GM18858 (cell line): ENCODE results near the gene ZNF536.
"Not testable (repeated sequence)": the region's sequence is repeated elsewhere in the genome, so short reads cannot be mapped to it uniquely, and the experiment has no call there.

Experiments used
- ATAC-seq: cut with Tn5 transposase; IDR thresholded peaks from one replicate; pipeline ENCODE4 v1.9.1; 2021; ENCODE audit not compliant: unreplicated experiment

The ZNF536 gene

GRCh38 chr19:30387311-30388115 is 15.3 kb downstream of the ZNF536 start:
- no peak for ATAC-seq

GRCh38 chr19:30388327-30388726 is 16.1 kb downstream of the ZNF536 start:
- ATAC-seq = no peak

- ATAC-seq = no peak
Observed at GRCh38 chr19:30388819-30389218, 16.6 kb downstream of the ZNF536 start.

- no peak for ATAC-seq
Observed at GRCh38 chr19:30390356-30390988, 18.3 kb downstream of the ZNF536 start.

GRCh38 chr19:30391052-30391451 is 18.9 kb downstream of the ZNF536 start:
- ATAC-seq = no peak

GRCh38 chr19:30391554-30392551 is 19.7 kb downstream of the ZNF536 start:
- no peak for ATAC-seq

- ATAC-seq = no peak
Observed at GRCh38 chr19:30393046-30393445, 20.9 kb downstream of the ZNF536 start.

- no peak for ATAC-seq
Observed at GRCh38 chr19:30393729-30394480, 21.7 kb downstream of the ZNF536 start.

GRCh38 chr19:30394481-30395151 is 22.4 kb downstream of the ZNF536 start:
- no peak for ATAC-seq

DNA sequence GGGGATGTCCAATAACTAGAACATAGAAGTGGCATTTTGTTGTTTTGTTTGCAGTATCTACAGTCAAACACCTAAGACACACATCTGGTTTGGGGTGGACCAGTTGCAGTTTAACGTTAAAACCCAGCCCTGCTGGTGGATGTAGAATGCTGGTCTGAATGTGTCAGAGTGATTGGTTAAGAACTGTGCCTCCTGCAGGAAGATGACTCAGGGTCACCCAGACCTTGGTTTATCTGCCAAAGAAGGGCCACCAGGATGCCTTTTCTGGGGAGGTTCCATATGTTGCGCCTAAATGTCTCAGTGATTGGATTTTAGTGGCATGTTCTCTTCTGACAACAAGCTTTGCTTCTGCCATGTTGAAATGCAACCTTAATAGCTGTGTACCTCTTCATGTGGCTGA is 23.1 kb downstream of the ZNF536 start:
- no peak for ATAC-seq

- ATAC-seq = not testable (repeated sequence)
Observed at GRCh38 chr19:30398539-30398938, 26.4 kb downstream of the ZNF536 start.

DNA sequence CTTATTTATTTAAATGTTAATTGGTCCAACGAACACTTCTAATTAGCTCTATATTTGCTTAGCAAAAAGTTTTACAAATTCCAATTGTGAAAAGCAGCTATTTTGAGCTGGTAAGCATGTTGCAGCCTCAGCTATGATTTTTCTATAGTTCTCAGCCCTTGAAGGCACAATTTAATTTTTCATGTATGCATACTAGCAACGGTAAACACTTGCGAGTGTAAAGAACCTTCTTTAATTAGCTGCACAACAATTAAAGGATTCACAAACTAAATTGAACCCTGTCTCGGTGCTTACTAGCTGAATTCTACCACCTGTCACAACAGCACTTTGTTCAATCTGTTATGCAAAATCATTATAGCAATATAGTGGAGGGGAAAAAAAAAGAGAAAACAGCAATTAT is 29.8 kb downstream of the ZNF536 start:
- ATAC-seq = no peak

- ATAC-seq = no peak
Observed at GRCh38 chr19:30402436-30403202, 30.4 kb downstream of the ZNF536 start.

- ATAC-seq = no peak
Observed at GRCh38 chr19:30403203-30403985, 31.2 kb downstream of the ZNF536 start.

- no peak for ATAC-seq
Observed at GRCh38 chr19:30406220-30407067, 34.3 kb downstream of the ZNF536 start.

DNA sequence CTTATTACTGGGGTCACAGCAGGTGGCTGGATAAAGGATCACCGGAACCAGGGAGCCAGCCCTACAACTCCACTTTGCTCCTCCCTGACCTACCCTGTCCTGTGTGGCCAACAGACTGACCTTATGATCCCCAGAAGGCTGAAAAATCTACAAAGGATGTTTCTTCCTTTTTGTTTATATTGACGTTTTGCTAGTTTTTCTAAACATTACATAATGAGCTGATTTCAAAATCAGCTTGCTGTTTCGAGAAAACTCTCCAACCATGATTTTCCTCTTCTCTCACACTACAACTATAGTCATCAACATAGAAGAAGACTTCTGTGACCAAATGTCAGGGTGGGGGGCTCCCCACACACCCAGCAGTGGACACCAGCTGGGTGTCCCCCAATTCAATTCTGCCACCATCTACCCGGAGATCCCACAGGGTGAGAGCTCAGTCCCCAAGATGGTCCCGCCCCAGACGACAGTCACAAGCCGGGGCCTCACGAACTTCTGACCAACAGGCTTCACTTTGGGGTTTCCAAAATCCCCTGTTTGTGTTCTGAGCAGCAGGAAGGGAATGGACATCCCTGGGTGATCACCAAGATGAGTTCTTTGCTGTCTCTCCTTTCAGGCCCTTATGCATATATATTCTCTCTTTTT is 35.0 kb downstream of the ZNF536 start:
- no peak for ATAC-seq

GRCh38 chr19:30408734-30409301 is 36.6 kb downstream of the ZNF536 start:
- ATAC-seq = no peak
